GM18861 (cell line): ENCODE data around the gene COA5.
A peak's percentile ranks its signal among the peaks of the same experiment; 100 is the strongest.

ENCODE experiments used
- ATAC-seq: cut with Tn5 transposase; IDR thresholded peaks from one replicate; pipeline ENCODE4 v1.9.1; 2021; ENCODE audit not compliant: unreplicated experiment

Gene COA5

DNA sequence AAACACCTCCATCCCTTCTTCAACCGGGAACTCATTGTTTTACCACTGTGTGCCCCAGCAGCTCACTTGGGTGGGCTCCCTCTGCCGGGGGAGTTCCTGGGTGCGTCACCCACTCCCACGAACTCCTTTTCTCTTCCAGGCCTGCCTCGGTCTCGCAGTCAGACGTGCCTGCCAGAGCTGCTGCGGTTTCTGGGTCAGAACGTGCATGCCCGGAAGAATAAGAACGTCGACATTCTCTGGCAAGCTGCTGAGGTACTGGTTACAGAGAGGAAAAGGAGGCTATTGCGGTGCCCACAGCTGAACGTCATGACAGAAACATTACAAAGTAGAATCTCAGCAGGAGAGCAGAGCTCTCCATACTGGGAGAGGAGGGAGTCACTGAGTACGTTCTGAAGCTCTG, 35.6 kb downstream of the COA5 start:
- no peak for ATAC-seq

DNA sequence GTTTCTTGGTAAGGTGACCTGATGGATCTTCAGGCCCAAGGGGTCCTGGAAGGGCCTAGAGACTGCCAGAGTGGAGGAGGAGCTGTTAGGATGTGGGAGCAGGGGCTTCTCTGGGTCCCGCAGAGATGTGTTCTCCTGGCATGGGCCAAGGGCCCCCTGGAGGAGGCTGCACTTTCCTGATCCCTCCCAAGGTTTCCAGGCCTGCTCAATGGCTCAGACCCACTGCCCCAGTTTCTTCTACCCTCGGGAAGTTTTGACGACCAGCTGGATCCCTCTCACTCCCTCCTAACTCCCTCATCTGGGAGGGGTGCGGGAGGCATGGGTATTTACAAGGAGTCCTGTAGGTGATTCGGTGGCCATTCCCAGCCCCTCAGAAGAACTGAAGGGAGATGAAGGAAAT, 36.1 kb downstream of the COA5 start:
- no peak for ATAC-seq

DNA sequence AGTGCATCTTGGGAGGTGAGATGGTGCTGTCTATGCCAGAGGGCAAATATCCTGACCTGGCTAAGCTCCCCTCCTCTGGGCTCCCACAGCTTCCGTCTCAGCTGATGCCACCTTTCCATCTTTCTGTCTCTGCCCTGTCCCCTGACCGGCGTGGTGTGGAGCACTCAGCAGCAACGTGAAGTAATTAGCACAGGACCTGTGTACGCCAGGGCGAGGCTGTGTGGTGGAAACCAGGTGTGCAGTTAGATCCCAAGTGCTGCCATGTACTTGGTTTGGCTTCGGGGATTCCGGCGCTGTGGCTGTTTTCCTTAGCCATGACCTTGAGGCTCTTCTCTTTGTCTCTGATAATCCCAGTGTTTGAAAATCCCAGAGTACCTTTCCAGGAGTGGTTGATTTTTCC, 36.5 kb downstream of the COA5 start:
- no peak for ATAC-seq

DNA sequence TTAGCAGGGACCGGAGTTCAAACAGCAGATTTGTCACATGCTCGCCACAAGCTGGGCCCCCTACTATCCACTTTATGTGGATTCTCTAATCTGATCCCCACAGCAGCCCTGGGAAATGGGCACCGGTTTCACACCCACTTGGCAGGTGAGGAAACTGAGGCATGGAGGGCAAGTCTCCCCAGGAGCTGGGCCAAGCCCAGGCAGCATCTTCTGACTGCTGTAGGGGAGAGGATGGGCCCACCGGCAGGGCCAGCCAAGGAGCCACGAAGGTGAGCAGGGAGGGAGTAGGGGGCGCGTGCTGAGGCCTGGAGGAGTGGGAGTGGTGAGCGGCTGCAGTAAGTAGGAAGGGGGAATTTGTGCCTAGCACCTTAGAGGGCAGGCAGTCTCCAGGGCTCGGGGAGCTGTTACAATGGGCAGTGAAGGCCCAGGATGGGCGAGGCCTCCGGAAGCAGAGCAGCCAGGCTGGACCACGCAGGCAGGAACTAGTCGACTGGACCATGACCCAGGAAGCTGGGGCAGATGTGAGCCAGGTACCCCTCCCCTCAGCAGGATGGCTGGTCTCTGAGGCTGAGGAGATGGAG, 37.1 kb downstream of the COA5 start:
- no peak for ATAC-seq

DNA sequence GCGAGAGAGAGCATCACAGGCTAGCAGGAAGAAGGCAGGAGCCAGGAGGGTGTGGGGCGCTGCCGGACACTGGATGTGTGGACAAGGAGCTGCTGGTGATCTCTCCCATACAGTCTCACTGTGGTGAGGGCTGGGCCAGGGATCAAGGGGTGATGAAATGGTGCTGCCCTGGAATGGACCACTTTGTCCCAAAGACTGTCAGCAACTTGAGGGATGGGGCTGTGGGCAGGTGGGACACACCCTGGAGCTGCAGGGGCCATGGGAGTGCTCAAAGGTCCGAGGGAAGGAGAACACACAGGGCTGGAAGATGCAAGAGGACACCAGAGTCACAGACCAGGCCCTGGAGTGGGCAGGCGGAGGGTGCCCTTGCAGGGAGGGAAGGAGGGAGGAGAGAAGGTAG, 38.0 kb downstream of the COA5 start:
- no peak for ATAC-seq

DNA sequence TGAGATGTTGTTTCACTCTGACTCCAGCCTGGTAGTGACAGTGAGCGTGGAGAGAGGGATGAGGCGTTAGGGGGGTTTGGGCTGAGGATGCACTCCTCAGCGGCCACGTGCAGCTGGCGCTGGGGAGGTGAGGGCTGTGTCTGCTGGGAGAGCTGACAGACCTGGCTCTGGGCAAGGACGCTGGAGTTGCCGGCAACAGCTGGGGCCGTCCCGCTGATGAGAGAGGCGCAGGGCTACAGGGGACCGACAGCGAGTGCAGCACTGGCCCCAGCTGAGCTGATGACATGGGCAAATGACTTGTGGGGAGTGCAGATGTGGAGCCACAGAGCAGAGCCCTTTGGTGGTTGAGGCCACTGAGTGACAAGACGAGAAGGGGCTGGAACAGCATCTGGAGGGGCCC, 38.4 kb downstream of the COA5 start:
- no peak for ATAC-seq

DNA sequence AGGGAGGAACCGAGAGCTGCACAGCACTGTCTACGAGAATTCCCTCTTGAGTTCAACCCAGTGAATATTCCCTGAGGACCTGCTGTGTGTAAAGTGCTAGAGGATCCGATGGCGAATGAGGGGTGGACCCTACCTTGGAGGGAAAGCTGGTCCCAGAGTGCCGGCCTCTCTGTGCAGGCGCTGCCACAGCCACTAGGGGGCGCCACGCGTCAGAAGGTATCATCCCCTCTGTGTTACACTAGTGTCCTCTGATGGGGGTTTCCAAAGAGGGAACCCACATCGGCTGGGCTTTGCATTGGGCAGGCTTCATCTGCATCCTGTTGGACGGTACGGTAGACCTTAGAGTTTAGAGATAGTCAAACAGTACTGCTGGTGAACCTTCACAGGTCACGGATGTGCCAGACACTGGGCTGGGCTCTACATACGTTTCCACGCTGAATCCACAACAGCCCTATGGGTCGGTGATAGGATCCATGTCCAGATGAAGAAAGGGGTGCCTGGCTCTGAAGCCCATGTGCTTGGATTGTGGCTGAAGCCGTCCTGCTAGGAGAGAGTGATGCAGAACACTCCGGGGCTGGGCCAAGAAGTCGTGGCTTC, 39.0 kb downstream of the COA5 start:
- ATAC-seq = no peak

DNA sequence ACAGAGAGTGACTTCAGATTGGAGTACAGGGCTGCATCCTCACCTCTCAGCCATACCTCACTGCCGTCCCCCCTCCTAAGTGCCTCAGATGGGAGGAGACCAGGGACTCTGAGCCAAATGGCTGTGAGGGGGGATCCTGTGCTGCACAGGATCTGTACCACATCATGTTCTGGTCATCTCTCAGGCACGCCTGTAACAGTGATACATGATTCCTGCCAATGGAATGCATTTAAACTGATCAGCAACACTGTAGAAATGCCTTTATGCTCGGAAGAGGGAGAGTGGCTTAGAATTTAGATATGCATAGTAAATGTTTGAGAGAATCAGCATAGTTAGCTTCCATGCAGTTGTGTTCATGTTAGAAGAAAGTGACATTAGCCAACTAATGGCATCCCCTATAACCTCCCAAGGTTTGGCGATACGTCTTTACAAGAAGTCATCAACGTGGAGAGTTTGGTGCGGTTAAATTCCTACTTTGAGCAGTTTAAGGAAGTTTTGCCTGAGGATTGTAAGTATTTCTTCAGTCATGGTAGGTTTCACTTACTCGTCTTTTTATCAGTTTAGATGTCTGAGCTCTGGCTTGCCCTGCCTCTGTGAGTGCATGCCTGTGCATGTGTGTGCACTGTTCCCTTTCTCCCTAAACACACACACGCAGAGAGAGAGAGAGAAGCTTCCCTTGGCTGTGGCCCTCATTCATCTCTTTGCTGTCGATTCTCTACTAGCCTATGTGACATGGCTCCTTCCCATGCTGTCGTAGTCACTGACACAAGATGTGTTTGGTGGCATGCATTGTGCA, 40.0 kb downstream of the COA5 start:
- ATAC-seq = no peak

DNA sequence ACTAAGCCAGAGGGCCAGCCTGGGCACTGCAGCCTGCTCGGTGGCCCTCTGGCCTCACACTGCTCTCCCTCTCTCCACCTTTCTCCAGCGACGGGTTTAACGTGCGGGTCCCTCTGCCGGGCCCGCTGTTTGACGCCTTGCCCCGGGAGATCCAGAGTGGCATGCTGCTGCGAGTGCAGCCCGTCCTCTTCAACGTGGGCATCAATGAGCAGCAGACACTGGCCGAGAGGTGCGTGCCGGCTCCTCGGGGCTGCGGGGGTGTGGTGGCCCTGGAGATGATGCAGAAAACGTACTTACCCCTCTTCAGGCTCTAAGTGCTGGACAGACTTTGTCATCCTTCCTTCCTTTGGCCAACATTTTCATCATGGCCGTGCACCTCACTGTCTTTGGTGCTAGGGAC, 42.4 kb downstream of the COA5 start:
- no peak for ATAC-seq

DNA sequence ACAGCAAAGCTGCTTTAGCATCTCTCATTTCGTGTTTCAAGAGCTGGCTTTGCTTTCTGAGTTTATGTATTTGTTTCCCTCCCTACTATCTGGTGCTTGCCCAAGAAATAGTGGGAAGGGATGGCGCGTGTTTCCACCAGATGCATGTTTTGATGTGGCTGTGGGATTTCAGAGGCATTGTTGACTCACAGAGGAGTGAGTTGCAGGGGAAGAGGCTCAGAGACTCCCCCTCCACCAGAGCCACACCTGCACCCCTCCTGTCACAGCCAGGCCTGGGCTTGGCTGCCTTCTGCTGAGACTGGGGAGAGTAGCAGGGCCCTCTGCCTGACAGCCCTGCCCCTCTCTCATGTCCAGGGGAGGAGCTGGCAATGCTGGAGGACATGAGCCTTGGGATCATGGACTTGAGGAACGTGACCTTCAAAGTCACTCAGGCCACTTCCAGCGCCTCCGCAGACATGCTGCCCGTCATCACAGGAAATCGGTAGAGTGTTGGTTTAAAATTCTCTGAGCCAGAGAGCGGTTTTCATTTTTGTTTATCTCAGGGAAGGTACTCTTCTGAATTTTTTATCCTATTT, 42.9 kb downstream of the COA5 start:
- no peak for ATAC-seq

DNA sequence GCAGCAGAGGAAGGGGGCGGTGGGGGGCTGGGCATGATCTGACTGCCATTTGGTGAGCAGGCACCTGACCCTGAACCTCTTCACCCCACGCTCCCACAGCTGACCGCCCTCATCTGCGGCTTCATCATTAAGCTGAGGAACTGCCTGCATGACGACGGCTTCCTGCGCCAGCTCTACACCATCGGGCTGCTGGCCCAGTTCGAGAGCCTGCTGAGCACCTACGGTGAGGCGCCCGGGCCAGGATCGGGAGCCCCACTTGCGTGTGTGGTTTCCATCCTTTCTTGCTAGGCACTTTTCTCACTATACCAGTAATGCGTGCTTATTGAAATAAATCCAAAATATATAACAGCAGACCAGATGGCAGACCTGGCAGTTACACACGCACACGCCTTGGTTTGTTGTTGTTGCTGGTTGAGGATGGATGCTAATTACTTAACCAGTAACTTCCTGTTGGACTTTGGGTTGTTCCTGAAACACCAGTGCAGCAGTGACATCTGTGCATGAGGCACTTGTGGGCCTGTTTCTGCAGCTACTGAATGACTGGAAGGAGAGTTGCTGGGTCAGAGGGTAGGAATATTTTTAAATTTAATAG, 43.7 kb downstream of the COA5 start:
- no peak for ATAC-seq

DNA sequence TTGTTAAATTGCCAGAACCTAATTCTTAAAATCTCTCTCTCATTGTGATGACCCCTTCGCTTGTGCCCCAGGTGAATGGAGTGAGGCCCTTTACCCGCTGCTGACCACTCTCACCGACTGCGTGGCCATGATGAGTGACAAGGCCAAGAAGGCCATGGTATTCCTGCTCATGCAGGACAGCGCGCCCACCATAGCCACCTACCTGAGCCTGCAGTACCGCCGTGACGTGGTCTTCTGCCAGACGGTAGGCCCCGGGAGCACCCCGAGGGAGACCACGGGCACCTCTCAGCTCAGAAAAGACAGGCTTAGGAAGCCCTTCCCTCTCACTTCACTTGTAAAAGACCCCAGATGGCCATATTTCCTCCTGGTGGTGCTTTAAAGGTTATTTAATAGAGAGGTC, 44.9 kb downstream of the COA5 start:
- ATAC-seq = no peak

DNA sequence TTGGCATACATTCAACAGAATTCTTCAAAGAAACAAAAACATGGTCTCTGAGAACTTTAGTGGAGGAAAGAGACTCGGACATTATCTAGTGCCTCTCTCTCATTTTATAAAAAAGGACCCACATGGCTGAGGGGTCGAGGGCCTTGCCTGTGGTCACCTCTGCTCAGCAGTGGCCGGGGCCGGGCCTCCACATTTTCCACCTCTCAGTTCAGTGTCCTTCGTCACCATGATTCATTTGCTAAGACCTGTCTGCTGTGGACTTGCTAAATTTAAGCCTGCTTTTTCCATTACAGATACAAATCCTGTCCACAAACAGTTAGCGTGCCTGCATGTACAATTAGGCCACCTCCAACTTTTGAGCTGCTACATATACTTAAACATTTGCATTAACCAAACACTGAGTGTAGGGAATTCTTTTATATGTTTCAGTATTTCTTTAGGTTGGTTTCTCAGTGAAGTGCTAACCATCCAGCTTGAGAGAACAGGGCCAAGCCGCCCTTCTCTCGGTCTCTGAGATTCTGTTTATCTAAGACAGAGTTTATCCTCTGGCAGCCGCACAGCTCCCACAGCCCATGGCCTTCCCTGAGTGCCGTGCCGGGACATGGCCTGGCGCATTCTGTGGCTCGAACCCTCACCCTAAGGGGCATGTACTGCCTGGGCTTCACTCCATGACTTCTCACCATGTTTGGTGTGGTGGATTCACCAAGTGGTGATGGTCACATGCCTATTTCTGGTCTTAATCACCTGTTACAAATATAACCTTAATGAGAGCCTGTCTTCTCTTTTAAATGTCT, 46.2 kb downstream of the COA5 start:
- ATAC-seq = no peak

DNA sequence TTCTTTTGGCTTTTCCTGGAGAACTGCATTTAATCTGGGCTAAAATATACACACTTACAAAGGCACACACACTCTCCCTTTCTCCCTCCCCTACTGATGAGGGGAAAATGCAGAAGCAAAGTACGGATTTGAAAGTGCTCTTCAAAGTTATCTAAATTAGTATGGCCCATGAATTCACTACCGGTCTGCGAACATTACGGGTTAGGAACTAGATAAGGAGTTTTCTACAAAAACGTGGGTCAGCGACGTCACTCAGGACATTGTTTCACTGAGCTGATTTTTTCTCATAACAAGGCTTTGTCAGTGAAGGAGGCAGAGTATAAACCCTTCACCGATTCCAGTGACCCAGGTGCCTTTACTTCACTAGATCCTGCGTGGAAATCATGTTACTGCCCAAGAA, 47.3 kb downstream of the COA5 start:
- no peak for ATAC-seq

DNA sequence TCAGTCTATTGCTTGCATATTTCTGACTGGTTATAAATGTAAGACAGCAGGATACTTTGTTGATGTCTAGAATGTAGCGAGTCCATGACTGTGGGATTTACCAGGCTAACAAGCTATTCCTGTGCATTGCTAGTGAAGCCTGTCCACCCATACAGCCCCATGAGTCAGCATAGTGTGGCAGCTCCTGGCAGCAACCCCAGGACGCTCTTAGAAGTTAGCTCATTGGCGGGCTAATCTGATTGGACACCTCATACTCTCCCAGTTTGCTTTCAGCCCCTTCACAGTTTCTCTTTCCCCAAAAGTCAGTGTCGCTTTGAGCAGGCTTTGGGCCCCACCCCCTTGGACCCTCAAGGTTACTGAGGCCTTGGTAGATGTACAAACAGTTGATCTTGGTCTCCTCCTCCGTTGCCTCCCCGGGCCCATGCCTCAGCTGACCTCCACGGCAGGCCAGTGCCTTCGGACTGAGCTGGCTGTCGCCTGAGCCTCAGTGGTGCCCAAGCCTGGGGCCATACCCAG, 48.0 kb downstream of the COA5 start:
- ATAC-seq = no peak

DNA sequence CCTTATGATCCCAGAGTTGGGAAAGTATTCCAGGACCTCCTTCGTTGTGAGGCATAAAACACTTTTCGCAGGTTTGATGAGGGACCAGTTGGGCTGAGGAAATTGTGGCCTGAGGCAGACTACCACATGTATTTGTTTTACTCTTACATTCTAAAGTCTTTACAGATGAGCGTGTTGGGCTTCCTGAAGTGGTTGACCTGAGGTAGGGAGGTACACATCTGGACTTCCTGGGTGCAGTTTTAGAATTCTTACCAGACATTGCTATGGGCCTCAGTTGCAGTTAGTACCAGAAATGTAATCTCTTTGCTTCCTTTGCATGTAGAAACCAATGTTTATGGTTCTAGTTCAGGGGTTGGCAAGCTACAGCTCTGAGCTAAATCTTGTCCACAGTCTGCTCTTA, 48.7 kb downstream of the COA5 start:
- no peak for ATAC-seq

DNA sequence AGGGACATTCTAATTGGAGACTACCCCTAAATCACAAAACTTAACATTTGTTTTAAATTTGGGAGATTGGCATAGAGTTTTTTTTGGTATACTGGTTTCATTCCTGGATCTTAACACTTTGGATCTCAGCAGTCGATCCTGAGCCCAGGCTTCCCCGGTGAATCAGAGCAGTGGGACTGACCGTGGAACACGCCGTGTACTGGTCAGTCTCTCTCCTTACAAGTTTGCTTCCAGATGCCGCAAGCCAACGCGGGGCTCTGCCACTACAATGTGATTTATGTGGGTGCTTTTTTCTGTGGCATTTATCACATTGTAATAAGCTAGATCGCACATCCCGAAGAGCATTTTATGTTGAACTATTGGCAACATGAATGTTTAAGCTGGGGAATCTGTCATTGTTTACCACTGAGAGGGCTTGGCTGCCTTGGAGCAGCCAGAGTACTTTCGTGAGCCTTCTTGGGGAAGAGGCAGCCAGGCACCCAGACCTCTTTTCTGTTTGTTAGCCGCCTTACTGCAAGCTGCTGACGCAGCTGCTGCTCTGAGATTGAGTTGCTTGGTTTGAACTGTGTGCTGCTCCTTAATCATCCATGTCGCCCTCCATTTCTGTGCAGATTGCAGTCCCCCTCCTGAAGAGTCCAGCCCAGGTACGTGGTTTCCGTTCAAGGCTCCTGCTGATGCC, 49.3 kb downstream of the COA5 start:
- ATAC-seq = no peak

DNA sequence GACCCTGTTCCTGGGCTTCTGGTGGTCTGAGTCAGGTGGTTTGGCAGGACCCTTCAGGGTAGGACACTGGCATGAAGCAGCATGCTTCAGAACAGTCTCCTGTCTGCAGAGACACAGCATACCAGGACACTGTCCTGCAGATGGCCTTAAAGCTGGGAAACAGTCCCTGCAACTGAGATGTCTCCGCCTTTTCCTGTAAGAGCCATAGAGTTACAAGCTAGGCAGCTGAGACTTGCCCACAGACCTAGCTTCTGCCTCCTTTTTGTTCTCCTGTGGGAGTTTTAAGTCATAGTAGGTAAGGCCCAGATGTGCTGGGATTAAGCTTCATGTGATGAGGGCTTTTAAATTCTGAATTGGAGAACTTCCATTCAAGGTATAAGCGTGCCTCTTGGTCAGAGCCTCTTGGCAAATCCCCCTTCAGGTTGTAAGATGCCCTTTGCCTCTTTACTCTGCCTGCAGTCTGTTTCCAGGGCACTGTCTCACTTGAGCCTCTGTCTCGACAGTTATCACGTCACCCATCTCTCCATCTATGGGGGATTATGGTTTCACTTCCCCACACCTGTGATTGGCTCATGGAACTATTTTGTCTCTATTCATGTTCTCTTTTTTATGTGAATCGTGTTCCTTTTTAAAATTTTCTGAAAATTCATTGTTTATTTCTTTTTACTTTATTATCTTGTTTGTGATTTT, 51.8 kb downstream of the COA5 start:
- ATAC-seq = peak; percentile 80

DNA sequence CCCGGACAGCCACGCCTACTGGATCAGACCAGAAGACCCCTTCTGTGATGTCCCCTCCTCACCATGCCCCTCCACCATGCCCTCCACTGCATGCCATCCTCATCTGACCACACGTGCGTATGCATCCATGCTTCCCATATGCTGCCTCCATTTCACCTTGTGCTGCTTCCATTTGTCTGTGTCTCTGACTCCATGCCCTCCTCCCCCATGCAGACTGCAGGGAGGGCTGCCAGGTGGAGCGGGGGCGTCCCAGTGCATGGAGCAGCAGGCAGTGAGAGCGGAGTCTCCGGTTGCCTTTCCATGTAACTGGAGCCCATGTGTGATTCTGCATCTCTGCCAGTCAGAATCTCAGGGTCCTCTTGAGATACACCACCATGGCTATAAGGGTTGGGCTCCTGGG, 52.6 kb downstream of the COA5 start:
- ATAC-seq = no peak
